Stimulated activated naive CD8-positive, alpha-beta T cell treated with anti-CD3 and anti-CD28 coated beads, Interleukin-15, amount 100 ng/mL, for 72 hours (primary cell): ENCODE results near the gene HSPA12B.

Experiments
- ATAC-seq: fragments of 150-1000 bp; cut with Tn5 transposase; 2 replicates; pipeline ENCODE4 v1.10.0; 2021; ENCODE audit warnings: mild to moderate bottlenecking, moderate library complexity
- DNase-seq, 2 donors: peaks; one replicate each; pipeline ENCODE4 v3.0.0; 2021 to 2022
- H3K27ac Mint-ChIP-seq, 2 donors: one replicate each; pipeline ENCODE4 v1.8.0; 2022; ENCODE audit warnings: mild to moderate bottlenecking in 2 of 2, mixed read lengths in 2 of 2, moderate library complexity in 2 of 2
- H3K27me3 Mint-ChIP-seq: one replicate; pipeline ENCODE4 v1.8.0; 2022; ENCODE audit warnings: mixed read lengths
- H3K4me1 Mint-ChIP-seq: one replicate; pipeline ENCODE4 v1.8.0; 2022; ENCODE audit warnings: mild to moderate bottlenecking, mixed read lengths
- H3K4me3 Mint-ChIP-seq, 2 donors: one replicate each; pipeline ENCODE4 v1.8.0; 2022; ENCODE audit warnings: mild to moderate bottlenecking in 2 of 2, mixed read lengths in 2 of 2, moderate library complexity in 1 of 2
- H3K9me3 Mint-ChIP-seq, 2 donors: one replicate each; pipeline ENCODE4 v1.8.0; 2022; ENCODE audit warnings: mixed read lengths in 2 of 2

The HSPA12B gene

DNA sequence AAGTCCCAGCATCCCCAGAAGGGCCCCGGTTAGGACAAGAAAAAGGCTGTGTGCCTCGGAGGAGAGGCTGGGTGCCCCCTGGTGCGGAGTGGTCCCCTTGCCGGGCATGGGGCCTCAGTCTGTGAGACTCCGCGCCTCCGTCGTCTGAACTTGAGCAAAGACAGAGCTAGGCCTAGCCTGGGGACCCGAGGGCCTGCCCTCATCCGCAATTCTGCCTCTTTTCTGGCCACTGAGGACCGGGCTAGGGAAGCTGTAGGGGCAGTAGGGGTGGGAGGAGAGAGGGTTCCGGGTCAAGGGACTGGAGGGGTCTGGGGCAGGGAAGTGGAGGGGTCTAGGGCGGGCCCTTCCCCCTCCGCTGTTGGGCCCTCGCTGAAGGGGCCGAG is 550 bp upstream of the HSPA12B start:
- Mint-ChIP-seq H3K4me3 (no peak overlapping the region), H3K4me1 (peaks cover 6% of the 10 kb centered on the region), H3K27me3 (peaks cover 70% of the 10 kb centered on the region), H3K9me3 (no peaks in the 10 kb centered on the region), H3K27ac (peak overlapping the region in 1 of 2 donors; percentile 21)
- ATAC-seq (peak; percentile 56), DNase-seq (no peak)

DNA sequence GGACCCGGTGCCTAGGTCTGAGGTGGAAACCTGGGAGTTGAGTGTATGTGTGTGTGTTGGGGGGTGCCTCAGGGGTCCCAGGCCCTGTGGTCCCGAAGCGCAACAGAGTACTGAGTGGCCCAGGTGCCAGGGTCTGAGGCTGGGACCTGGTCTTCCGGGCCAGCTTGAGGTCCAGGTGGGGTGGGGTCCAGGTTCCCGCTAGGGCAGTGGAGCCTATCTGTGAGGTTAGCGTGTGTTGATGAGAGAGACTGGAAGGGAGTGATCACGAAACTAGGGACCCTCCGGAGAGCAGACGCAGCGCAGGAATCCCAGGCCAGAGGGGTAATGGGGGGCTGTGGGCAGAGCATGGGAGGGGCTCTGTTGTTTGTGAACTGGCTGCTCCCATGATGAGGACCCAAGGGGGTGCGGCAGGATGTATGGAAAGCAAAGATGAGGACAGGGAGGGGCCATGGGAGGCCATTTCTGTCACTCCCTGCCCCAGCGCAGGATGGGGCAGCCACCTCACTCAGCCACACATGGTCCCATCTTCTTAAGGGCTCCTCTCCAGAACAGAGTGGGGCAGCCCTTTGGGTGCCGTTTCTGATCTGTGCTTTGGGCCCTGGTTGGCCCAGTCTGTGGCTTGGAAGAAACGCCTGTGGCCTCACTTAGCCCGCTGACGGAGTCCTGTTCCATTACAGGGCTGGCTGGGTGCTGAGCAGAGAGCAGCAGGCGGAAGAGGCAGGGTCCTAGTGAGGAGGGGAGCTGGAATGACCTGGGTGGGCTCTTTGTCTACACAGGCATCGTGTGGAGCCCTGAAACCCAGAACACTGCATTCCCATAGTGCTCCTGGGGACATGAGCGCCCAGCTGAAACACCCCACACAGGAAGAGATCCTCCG is 872 bp downstream of the HSPA12B start:
- no peak for DNase-seq
- Mint-ChIP-seq H3K4me3 (no peak overlapping the region), H3K27ac (peak overlapping the region in 1 of 2 donors; percentile 12), H3K9me3 (no peaks in the 10 kb centered on the region), H3K27me3 (peaks cover 56% of the 10 kb centered on the region), H3K4me1 (peaks cover 6% of the 10 kb centered on the region)
- ATAC-seq, result no peak

DNA sequence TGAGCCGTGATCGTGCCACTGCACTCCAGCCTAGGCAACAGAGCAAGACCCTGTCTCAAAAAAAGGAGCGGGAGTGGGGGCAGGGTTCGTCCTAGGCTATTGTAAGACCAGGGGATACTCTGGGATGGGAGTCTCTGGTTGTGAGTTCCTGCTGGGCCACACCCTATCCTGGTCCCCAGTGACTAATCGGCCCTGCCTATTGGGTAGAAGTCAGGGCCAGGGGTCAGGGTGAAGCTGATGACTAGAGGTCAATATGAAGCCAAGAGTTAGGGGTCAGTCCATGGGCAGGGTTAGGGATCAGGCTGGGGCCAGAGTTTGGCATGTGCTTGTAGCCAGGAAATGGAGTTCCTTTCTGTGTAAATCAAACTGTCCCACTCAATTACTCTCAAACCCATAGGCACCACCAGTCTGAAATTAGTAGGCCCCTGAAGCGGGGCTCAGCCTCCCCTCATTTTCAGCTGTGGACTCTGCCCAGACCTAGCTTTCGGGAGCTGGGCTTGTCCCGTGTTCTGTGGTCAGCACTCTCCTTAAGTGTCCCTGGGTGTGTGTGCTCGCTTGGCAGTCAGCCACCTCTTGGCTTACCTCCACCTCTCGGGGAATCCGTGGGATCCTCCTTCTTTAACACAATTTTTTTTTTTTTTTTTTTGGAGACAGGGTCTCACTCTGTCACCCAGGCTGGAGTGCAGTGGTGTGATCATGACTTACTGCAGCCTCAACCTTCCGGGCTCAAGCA is 1.8 kb downstream of the HSPA12B start:
- no peak overlapping the region for H3K4me3 Mint-ChIP-seq
- no peaks in the 10 kb centered on the region for H3K9me3 Mint-ChIP-seq
- H3K27me3 Mint-ChIP-seq, result peaks cover 51% of the 10 kb centered on the region
- peak overlapping the region in 1 of 2 donors; percentile 89 for H3K27ac Mint-ChIP-seq
- ATAC-seq (no peak), DNase-seq (no peak)
- H3K4me1 Mint-ChIP-seq, result peaks cover 6% of the 10 kb centered on the region

DNA sequence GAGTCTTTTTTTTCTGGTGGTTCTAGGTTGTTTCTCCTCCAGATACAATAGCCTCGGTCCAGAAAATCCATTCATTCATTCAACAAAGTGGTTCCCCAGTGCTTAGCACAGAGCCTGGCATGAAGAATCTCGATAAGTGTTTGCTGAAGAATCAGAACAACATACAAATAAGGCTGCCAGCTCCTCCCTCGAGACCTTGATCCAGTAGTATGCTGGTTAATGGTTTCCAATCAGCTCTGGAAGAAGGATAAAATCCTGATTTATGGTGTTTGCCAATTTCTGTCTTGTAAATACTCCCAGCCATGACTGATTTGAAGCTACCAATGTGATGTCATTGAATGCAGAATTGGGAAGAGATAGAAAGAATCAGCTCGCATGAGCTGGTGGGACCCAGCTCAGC is 3.3 kb downstream of the HSPA12B start:
- Mint-ChIP-seq H3K4me1 (no peaks in the 10 kb centered on the region), H3K27me3 (peaks cover 37% of the 10 kb centered on the region), H3K9me3 (no peaks in the 10 kb centered on the region), H3K27ac (no peak overlapping the region), H3K4me3 (no peak overlapping the region)
- ATAC-seq (no peak), DNase-seq (no peak)

- Mint-ChIP-seq H3K27me3 (peaks cover 14% of the 10 kb centered on the region), H3K4me1 (no peaks in the 10 kb centered on the region), H3K4me3 (no peak overlapping the region), H3K9me3 (no peaks in the 10 kb centered on the region), H3K27ac (no peak overlapping the region)
- ATAC-seq, result no peak
- DNase-seq, result no peak
These were observed 5.9 kb downstream of the HSPA12B start for GRCh38 chr20:3738111-3739053.

- Mint-ChIP-seq H3K27me3 (peaks cover 9% of the 10 kb centered on the region), H3K9me3 (no peaks in the 10 kb centered on the region), H3K4me1 (no peaks in the 10 kb centered on the region), H3K27ac (peak overlapping the region in 1 of 2 donors; percentile 45), H3K4me3 (no peak overlapping the region)
- ATAC-seq, result no peak
- DNase-seq, result no peak
These were observed 6.8 kb downstream of the HSPA12B start for GRCh38 chr20:3739054-3739925.

DNA sequence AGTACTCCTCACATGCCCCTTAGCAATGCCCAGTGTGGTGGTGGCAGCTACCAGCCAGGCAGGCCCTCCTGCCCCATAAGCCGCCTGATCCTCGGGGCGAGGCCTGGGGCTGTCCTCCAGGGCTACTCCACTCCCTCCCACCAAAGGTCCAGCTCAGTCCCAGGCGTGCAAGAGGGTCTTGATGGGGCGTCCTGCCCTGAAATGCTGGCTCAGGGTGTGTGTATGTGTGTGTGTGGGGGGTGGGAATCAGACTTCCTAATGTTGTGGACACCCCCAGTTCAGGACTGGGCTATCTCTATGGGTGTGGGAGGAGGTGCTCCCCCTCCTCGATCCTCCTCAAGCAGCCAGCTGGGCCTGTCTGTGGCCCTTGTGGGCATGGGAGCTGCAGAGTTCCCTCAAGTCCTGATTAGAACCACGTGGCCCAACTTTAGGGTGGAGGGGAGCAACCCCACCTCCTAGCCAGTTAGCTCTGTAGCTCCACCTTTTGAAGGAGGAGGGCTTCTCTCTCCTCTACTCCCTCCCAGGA is 7.5 kb downstream of the HSPA12B start:
- H3K9me3 Mint-ChIP-seq, result no peaks in the 10 kb centered on the region
- DNase-seq (no peak), ATAC-seq (peak; percentile 14)
- H3K27me3 Mint-ChIP-seq, result peaks cover 13% of the 10 kb centered on the region
- H3K27ac Mint-ChIP-seq, result peak overlapping the region in 1 of 2 donors; percentile 45
- peaks cover 5% of the 10 kb centered on the region for H3K4me1 Mint-ChIP-seq
- no peak overlapping the region for H3K4me3 Mint-ChIP-seq

- DNase-seq (no peak), ATAC-seq (peak; percentile 3)
- Mint-ChIP-seq H3K27me3 (peaks cover 17% of the 10 kb centered on the region), H3K4me3 (no peak overlapping the region), H3K4me1 (peaks cover 13% of the 10 kb centered on the region), H3K27ac (no peak overlapping the region), H3K9me3 (no peaks in the 10 kb centered on the region)
These were observed 8.3 kb downstream of the HSPA12B start for GRCh38 chr20:3740615-3741301.

DNA sequence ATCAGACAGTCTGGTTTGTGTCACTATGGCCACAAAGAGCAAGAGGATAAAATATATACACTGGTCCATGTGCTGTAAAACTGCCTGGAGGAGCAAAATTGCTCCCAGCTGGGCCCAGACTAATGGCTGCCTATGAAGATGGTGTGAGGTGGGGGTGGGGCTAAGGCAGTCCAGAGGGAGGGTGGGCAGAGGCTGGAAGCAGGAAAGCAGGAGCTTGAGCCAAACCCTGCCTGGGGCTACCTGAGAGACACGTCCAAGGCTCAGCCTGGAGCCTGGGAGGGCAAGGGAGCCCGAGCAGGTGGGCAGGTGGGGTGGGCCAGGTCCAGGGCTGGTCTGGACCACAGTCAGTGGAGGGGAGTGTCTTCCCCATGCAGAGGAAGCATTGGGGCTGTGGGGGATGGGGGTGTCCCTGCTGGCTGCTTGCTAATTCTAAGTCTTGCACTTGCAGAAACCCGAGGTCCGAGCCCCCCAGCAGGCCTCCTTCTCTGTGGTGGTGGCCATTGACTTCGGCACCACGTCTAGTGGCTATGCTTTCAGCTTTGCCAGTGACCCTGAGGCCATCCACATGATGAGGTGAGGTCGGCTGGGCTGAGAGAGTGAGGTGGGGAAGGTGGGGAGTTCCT is 9.5 kb downstream of the HSPA12B start:
- no peaks in the 10 kb centered on the region for H3K9me3 Mint-ChIP-seq
- no peak overlapping the region for H3K4me3 Mint-ChIP-seq
- H3K4me1 Mint-ChIP-seq, result peaks cover 15% of the 10 kb centered on the region
- no peak overlapping the region for H3K27ac Mint-ChIP-seq
- DNase-seq (no peak), ATAC-seq (no peak)
- peaks cover 25% of the 10 kb centered on the region for H3K27me3 Mint-ChIP-seq

- Mint-ChIP-seq H3K27me3 (peaks cover 34% of the 10 kb centered on the region), H3K4me3 (no peak overlapping the region), H3K9me3 (no peaks in the 10 kb centered on the region), H3K4me1 (peaks cover 15% of the 10 kb centered on the region), H3K27ac (no peak overlapping the region)
- ATAC-seq (no peak), DNase-seq (no peak)
These were observed 10.8 kb downstream of the HSPA12B start for GRCh38 chr20:3743251-3743650.

GRCh38 chr20:3744037-3744436 is 11.6 kb downstream of the HSPA12B start:
- Mint-ChIP-seq H3K4me1 (peaks cover 15% of the 10 kb centered on the region), H3K27ac (no peak overlapping the region), H3K27me3 (peaks cover 36% of the 10 kb centered on the region), H3K4me3 (no peak overlapping the region), H3K9me3 (no peaks in the 10 kb centered on the region)
- ATAC-seq (no peak), DNase-seq (no peak)

GRCh38 chr20:3744806-3745685 is 12.6 kb downstream of the HSPA12B start:
- peaks cover 40% of the 10 kb centered on the region for H3K27me3 Mint-ChIP-seq
- no peaks in the 10 kb centered on the region for H3K9me3 Mint-ChIP-seq
- ATAC-seq (peak; percentile 62), DNase-seq (peak; percentile 73 to 75)
- H3K4me1 Mint-ChIP-seq, result peaks cover 18% of the 10 kb centered on the region
- peak overlapping the region in 1 of 2 donors; percentile 48 for H3K27ac Mint-ChIP-seq
- peak overlapping the region; percentile 65 to 75 for H3K4me3 Mint-ChIP-seq

- Mint-ChIP-seq H3K27ac (peak overlapping the region in 1 of 2 donors; percentile 48), H3K9me3 (no peaks in the 10 kb centered on the region), H3K4me1 (peaks cover 20% of the 10 kb centered on the region), H3K4me3 (peak overlapping the region in 1 of 2 donors; percentile 75), H3K27me3 (peaks cover 40% of the 10 kb centered on the region)
- ATAC-seq (no peak), DNase-seq (no peak)
These were observed 13.2 kb downstream of the HSPA12B start for GRCh38 chr20:3745686-3746173.
